ENCODE results near the gene TEK. TPM values are rescaled to one million over a fixed set of nuclear protein-coding genes. Genes with fewer than 3 reads are reported as not detected.

Gene TEK
- polyA plus RNA-seq, 1 donor (not counting 4 experiments of a cell fraction or from before 2014, with no cell fraction given) = 0.03 TPM

DNA sequence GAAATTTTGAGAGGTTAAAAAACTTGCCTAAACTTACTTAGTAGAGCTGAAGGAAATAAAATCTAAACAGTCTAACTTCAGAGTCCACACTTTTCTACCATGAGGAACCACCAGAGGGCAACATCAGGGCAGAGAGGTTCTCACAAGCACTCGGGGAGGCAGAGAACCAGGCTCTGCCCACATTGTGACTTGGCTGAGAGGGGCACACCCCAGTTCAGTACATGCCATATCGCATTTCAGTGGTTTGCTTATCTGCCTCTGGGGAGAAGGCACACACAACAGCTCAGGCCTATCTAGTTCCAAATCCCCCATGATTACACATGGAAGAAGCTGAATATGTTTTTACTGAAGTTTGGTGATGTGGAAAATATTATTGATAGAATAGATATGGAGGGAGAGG, 138.7 kb downstream of the TEK start:
- dilution Hi-C loops (cut with MboI; ENCODE audit: extremely low pct_ligation_motif_present, low sequenced_read_pairs) = no loop called here
- H3K36me3 ChIP-seq (ENCODE audit: control insufficient read depth in 2 of 2, extremely low read depth in 1 of 2, insufficient read depth in 2 of 2, low read length in 2 of 2) = no peaks in the 10 kb centered on the region
- FAIRE-seq (peak; percentile 72), DNase-seq (ENCODE audit: low read depth, low spot score) (peak; percentile 9)
- H2AFZ ChIP-seq (ENCODE audit: control insufficient read depth, low read length) = no peak overlapping the region
- no peaks in the 10 kb centered on the region for H3K9me3 ChIP-seq (ENCODE audit: control insufficient read depth, low read depth, low read length)
- H3K27me3 ChIP-seq (ENCODE audit: control insufficient read depth, extremely low read depth, insufficient read depth, low read length) = no peaks in the 10 kb centered on the region
- no peaks in the 10 kb centered on the region for H3K79me2 ChIP-seq (ENCODE audit: control insufficient read depth, insufficient read depth, low read length)
- H3K9me1 ChIP-seq (ENCODE audit: control insufficient read depth, extremely low read depth, insufficient read depth, low read length) = no peaks in the 10 kb centered on the region
- peaks cover 2% of the 10 kb centered on the region for H3K4me1 ChIP-seq (ENCODE audit: control insufficient read depth, extremely low read depth, insufficient read depth, low read length)
- no peak overlapping the region for H3K9ac ChIP-seq (ENCODE audit: control insufficient read depth, extremely low read depth, insufficient read depth, low read length)
- peak overlapping the region; percentile 17 for H3K4me2 ChIP-seq (ENCODE audit: control insufficient read depth, extremely low read depth, insufficient read depth, low read depth, low read length)
- TF ChIP-seq CTCF (optimal IDR thresholded peaks at IDR 0.05 in 1 of 3, IDR thresholded peaks at IDR 0.05 in 1 of 3, conservative IDR thresholded peaks at IDR 0.05 in 1 of 3; ENCODE audit: extremely low read depth in 1 of 3, insufficient read depth in 2 of 3, low read length in 3 of 3) = peak; percentile 66 to 85 (median 73)
- no peak for TF ChIP-seq EZH2 (IDR thresholded peaks at IDR 0.05; ENCODE audit: low read length)
- H4K20me1 ChIP-seq (ENCODE audit: control insufficient read depth, extremely low read depth, insufficient read depth, low read length) = no peaks in the 10 kb centered on the region
- H3K4me3 ChIP-seq (ENCODE audit: control insufficient read depth in 2 of 3, extremely low read depth in 1 of 3, insufficient read depth in 2 of 3, low read depth in 1 of 3, low read length in 3 of 3) = no peak overlapping the region
- H3K27ac ChIP-seq (ENCODE audit: control insufficient read depth, insufficient read depth, low read length) = no peak overlapping the region

DNA sequence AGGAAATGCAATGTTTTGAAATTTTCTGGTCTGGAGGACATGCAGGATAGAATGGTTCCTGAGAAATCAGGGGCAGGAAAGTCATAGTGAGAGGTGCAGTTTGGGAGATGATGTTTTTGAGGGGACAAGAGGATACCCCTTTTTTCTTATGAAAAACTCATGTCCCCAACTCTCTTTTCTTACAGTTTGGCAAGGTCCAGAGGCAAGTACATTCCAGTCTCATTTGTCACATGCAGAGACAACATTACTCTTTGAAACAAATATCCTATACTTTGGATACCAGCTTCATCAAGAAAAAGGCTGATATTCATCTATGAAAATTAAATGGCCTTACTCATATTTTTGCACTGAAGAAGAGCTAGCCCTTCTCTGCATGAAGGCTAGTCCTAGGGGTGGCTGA, 139.7 kb downstream of the TEK start:
- H3K4me3 ChIP-seq (ENCODE audit: control insufficient read depth in 2 of 3, extremely low read depth in 1 of 3, insufficient read depth in 2 of 3, low read depth in 1 of 3, low read length in 3 of 3) = no peak overlapping the region
- H3K79me2 ChIP-seq (ENCODE audit: control insufficient read depth, insufficient read depth, low read length) = no peaks in the 10 kb centered on the region
- peaks cover 2% of the 10 kb centered on the region for H3K4me1 ChIP-seq (ENCODE audit: control insufficient read depth, extremely low read depth, insufficient read depth, low read length)
- FAIRE-seq (no peak), DNase-seq (ENCODE audit: low read depth, low spot score) (no peak)
- dilution Hi-C loops (cut with MboI; ENCODE audit: extremely low pct_ligation_motif_present, low sequenced_read_pairs) = no loop called here
- H3K4me2 ChIP-seq (ENCODE audit: control insufficient read depth, extremely low read depth, insufficient read depth, low read depth, low read length) = no peak overlapping the region
- H3K36me3 ChIP-seq (ENCODE audit: control insufficient read depth in 2 of 2, extremely low read depth in 1 of 2, insufficient read depth in 2 of 2, low read length in 2 of 2) = no peaks in the 10 kb centered on the region
- H3K27me3 ChIP-seq (ENCODE audit: control insufficient read depth, extremely low read depth, insufficient read depth, low read length) = no peaks in the 10 kb centered on the region
- H4K20me1 ChIP-seq (ENCODE audit: control insufficient read depth, extremely low read depth, insufficient read depth, low read length) = no peaks in the 10 kb centered on the region
- no peaks in the 10 kb centered on the region for H3K9me3 ChIP-seq (ENCODE audit: control insufficient read depth, low read depth, low read length)
- no peak for TF ChIP-seq CTCF (optimal IDR thresholded peaks at IDR 0.05 in 1 of 3, IDR thresholded peaks at IDR 0.05 in 1 of 3, conservative IDR thresholded peaks at IDR 0.05 in 1 of 3; ENCODE audit: extremely low read depth in 1 of 3, insufficient read depth in 2 of 3, low read length in 3 of 3)
- no peak for TF ChIP-seq EZH2 (IDR thresholded peaks at IDR 0.05; ENCODE audit: low read length)
- H3K9me1 ChIP-seq (ENCODE audit: control insufficient read depth, extremely low read depth, insufficient read depth, low read length) = no peaks in the 10 kb centered on the region
- no peak overlapping the region for H2AFZ ChIP-seq (ENCODE audit: control insufficient read depth, low read length)
- no peak overlapping the region for H3K27ac ChIP-seq (ENCODE audit: control insufficient read depth, insufficient read depth, low read length)
- no peak overlapping the region for H3K9ac ChIP-seq (ENCODE audit: control insufficient read depth, extremely low read depth, insufficient read depth, low read length)
